WTC11 (cell line): ENCODE measurements around the gene ATXN7. TPM values are rescaled to one million over a fixed set of nuclear protein-coding genes. Genes with fewer than 3 reads are reported as not detected.

Experiments
- ATAC-seq: fragments of 200-7000 bp; cut with Tn5 transposase; 2 replicates; pipeline ENCODE4 v1.10.0; 2021; ENCODE audit warnings: mild to moderate bottlenecking, moderate library complexity
- CTCF ChIA-PET: fragments of 300-600 bp; sonication (Branson Sonifier 250); formaldehyde crosslinking; loops from one replicate; lab custom pipeline; 2021; ENCODE audit warnings: antibody characterized with exemption; lab: Charles Lee
- POLR2A ChIA-PET: fragments of 350-600 bp; sonication (Branson Sonifier 250); formaldehyde crosslinking; loops from one replicate; lab custom pipeline; 2021; ENCODE audit warnings: antibody characterized with exemption; lab: Charles Lee
- DNase-seq: peaks from one replicate; pipeline ENCODE4 v3.0.0; 2021; ENCODE audit warnings: low spot score
- H3K27ac Mint-ChIP-seq: 2 replicates; pipeline ENCODE4 v1.8.0; 2021; ENCODE audit warnings: mixed read lengths
- H3K27me3 Mint-ChIP-seq: 2 replicates; pipeline ENCODE4 v1.8.0; 2021; ENCODE audit warnings: low read depth, mild to moderate bottlenecking, moderate library complexity, mixed read lengths
- H3K36me3 Mint-ChIP-seq: 2 replicates; pipeline ENCODE4 v1.8.0; 2021; ENCODE audit warnings: mixed read lengths
- H3K4me1 Mint-ChIP-seq: 2 replicates; pipeline ENCODE4 v1.8.0; 2022; ENCODE audit warnings: mixed read lengths
- H3K4me3 Mint-ChIP-seq: 2 replicates; pipeline ENCODE4 v1.8.0; 2021; ENCODE audit warnings: mild to moderate bottlenecking, moderate library complexity, mixed read lengths
- H3K9me3 Mint-ChIP-seq: 2 replicates; pipeline ENCODE4 v1.8.0; 2021; ENCODE audit warnings: mixed read lengths
- ATF1 ChIP-seq: sonication (generic); formaldehyde crosslinking; IDR thresholded peaks from 2 replicates; pipeline ENCODE4 v1.8.1; 2023; ENCODE audit warnings: mild to moderate bottlenecking, moderate library complexity, missing genetic modification reagents
- CREM ChIP-seq: sonication (generic); formaldehyde crosslinking; IDR thresholded peaks from 2 replicates; pipeline ENCODE4 v1.8.1; 2022; ENCODE audit warnings: mild to moderate bottlenecking, missing genetic modification reagents, moderate library complexity
- ELF4 ChIP-seq: sonication (generic); formaldehyde crosslinking; IDR thresholded peaks from 2 replicates; pipeline ENCODE4 v1.8.1; 2022; ENCODE audit warnings: low read depth, mild to moderate bottlenecking, moderate library complexity, missing genetic modification reagents
- FOXJ3 ChIP-seq: sonication (generic); formaldehyde crosslinking; IDR thresholded peaks from 2 replicates; pipeline ENCODE4 v1.9.0; 2021; ENCODE audit warnings: missing genetic modification reagents, mild to moderate bottlenecking, borderline replicate concordance
- GRHL2 ChIP-seq: fragments of 250-450 bp; sonication (Bioruptor Pico); IDR thresholded peaks from 2 replicates; pipeline ENCODE4 v1.8.0; 2022; ENCODE audit warnings: mild to moderate bottlenecking, moderate library complexity; ENCODE audit not compliant: insufficient replicate concordance, severe bottlenecking
- GTF2I ChIP-seq: fragments of 250-450 bp; sonication (Bioruptor Pico); conservative IDR thresholded peaks from 2 replicates; pipeline ENCODE4 v1.4.0; 2021; ENCODE audit warnings: mild to moderate bottlenecking
- HMGA2 ChIP-seq: fragments of 250-450 bp; sonication (Bioruptor Pico); IDR thresholded peaks from 2 replicates; pipeline ENCODE4 v1.4.0; 2021; ENCODE audit warnings: mild to moderate bottlenecking, moderate library complexity
- IRF2 ChIP-seq: sonication (generic); formaldehyde crosslinking; IDR thresholded peaks from 2 replicates; pipeline ENCODE4 v1.8.0; 2022; ENCODE audit warnings: low read depth, missing genetic modification reagents, borderline replicate concordance
- JUN ChIP-seq: sonication (generic); formaldehyde crosslinking; IDR thresholded peaks from 2 replicates; pipeline ENCODE4 v1.8.0; 2023; ENCODE audit warnings: mild to moderate bottlenecking, missing genetic modification reagents
- NFATC4 ChIP-seq: fragments of 250-450 bp; sonication (Bioruptor Pico); IDR thresholded peaks from 2 replicates; pipeline ENCODE4 v1.9.0; 2021; ENCODE audit warnings: mild to moderate bottlenecking
- PRRX2 ChIP-seq: fragments of 250-450 bp; sonication (Bioruptor Pico); IDR thresholded peaks from 2 replicates; pipeline ENCODE4 v1.8.0; 2021; ENCODE audit warnings: mild to moderate bottlenecking
- RORB ChIP-seq: fragments of 250-450 bp; sonication (Bioruptor Pico); IDR thresholded peaks from 2 replicates; pipeline ENCODE4 v1.9.0; 2021; ENCODE audit warnings: mild to moderate bottlenecking
- TEAD1 ChIP-seq: sonication (generic); formaldehyde crosslinking; IDR thresholded peaks from 2 replicates; pipeline ENCODE4 v1.8.0; 2022; ENCODE audit warnings: mild to moderate bottlenecking, missing genetic modification reagents
- ZNF396 ChIP-seq: fragments of 250-450 bp; sonication (Bioruptor Pico); IDR thresholded peaks from 2 replicates; pipeline ENCODE4 v1.8.0; 2021; ENCODE audit warnings: mild to moderate bottlenecking, moderate library complexity, borderline replicate concordance
- total RNA-seq: library from RNA; stranded (reverse); gene quantifications from 3 replicates; pipeline ENCODE4 v1.2.3, GENCODE V29; 2021
- TF ChIP-seq, protein P1 (sequence below): sonication (generic); formaldehyde crosslinking; IDR thresholded peaks from 2 replicates; pipeline ENCODE4 v1.8.1; 2022; ENCODE audit warnings: low read depth, mild to moderate bottlenecking, moderate library complexity, missing genetic modification reagents, borderline replicate concordance
- TF ChIP-seq, protein P2 (sequence below): sonication (generic); formaldehyde crosslinking; IDR thresholded peaks from 2 replicates; pipeline ENCODE4 v1.8.1; 2023; ENCODE audit warnings: mild to moderate bottlenecking, missing genetic modification reagents
- TF ChIP-seq, protein P3 (sequence below): sonication (generic); formaldehyde crosslinking; IDR thresholded peaks from 2 replicates; pipeline ENCODE4 v1.8.1; 2022; ENCODE audit warnings: missing genetic modification reagents, borderline replicate concordance
- TF ChIP-seq, protein P4 (sequence below): fragments of 250-450 bp; sonication (Bioruptor Pico); IDR thresholded peaks from 2 replicates; pipeline ENCODE4 v1.9.0; 2021; ENCODE audit warnings: mild to moderate bottlenecking
- TF ChIP-seq, protein P5 (sequence below): sonication (generic); formaldehyde crosslinking; IDR thresholded peaks from 2 replicates; pipeline ENCODE4 v1.8.1; 2023; ENCODE audit warnings: mild to moderate bottlenecking, missing genetic modification reagents, borderline replicate concordance
- TF ChIP-seq, protein P6 (sequence below): fragments of 250-450 bp; sonication (Bioruptor Pico); conservative IDR thresholded peaks from 2 replicates; pipeline ENCODE4 v1.9.0; 2021; ENCODE audit warnings: mild to moderate bottlenecking

ATXN7 gene
- total RNA-seq, 1 experiment from 2014 or later = 11.7 TPM

DNA sequence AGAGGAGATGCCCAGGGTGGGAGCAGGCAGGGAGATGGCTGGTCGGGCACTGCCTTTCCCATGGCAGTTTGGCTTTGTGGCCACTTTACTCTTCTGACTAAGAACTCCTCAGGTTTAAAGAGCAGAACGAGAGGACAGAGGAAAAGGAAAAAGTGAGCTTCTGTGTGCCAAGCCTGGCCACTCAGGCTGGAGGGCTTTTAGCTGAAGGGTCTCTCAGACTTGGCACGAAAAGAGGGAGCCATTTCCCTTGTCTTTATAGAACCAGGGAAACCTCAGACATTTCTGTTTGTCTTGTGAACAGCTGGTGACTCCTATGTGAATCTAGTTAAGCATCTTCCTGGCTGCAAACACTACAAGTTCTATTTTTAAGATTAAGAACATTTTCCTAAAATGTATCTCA is 182.9 kb downstream of the ATXN7 start:
- TF ChIP-seq HMGA2 (CRISPR knock-in tag) = no peak
- DNase-seq (no peak), ATAC-seq (no peak)
- Mint-ChIP-seq H3K27ac (no peak overlapping the region), H3K9me3 (no peaks in the 10 kb centered on the region), H3K27me3 (no peaks in the 10 kb centered on the region), H3K4me3 (no peak overlapping the region), H3K4me1 (peaks cover 29% of the 10 kb centered on the region), H3K36me3 (no peaks in the 10 kb centered on the region)
- ChIA-PET CTCF (no interaction called here), POLR2A (no interaction called here)

DNA sequence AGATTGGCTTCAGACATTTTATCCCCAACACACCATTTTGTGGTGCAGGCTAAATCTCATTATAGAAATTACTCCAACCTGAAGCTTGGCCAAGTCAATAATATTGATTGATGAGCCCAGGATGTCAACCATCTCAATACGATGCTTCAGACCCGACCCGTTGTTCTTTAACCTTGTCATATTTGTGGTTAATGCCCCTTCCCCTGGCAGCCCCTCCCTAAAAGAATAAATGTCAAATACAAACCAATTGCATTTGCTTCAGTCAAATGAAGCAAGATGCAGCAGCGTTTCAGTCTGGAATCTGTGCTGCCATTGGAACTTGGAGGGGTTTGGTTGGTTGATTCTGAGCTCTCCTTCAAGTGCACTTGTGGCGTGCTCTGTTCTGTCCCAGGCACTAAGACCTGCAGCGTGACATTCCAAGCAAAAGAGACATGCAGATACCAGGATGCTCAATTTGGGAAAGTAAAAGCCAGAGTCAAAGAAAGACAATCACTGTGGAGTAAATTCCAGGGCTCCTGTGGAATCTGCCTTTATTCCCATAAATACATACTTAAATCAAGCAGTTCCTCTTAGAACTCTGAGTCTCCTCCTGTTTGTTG is 183.4 kb downstream of the ATXN7 start:
- Mint-ChIP-seq H3K27me3 (no peaks in the 10 kb centered on the region), H3K36me3 (no peaks in the 10 kb centered on the region), H3K9me3 (no peaks in the 10 kb centered on the region), H3K4me1 (peaks cover 29% of the 10 kb centered on the region), H3K27ac (no peak overlapping the region), H3K4me3 (no peak overlapping the region)
- TF ChIP-seq, protein P1, sequence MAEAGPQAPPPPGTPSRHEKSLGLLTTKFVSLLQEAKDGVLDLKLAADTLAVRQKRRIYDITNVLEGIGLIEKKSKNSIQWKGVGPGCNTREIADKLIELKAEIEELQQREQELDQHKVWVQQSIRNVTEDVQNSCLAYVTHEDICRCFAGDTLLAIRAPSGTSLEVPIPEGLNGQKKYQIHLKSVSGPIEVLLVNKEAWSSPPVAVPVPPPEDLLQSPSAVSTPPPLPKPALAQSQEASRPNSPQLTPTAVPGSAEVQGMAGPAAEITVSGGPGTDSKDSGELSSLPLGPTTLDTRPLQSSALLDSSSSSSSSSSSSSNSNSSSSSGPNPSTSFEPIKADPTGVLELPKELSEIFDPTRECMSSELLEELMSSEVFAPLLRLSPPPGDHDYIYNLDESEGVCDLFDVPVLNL (CRISPR knock-in tag) = no peak
- TF ChIP-seq TEAD1 (CRISPR knock-in tag) (no peak), CREM (no peak), GTF2I (CRISPR knock-in tag) (no peak), PRRX2 (no peak), GRHL2 (CRISPR knock-in tag) (no peak), FOXJ3 (no peak), ELF4 (CRISPR knock-in tag) (no peak), ZNF396 (CRISPR knock-in tag) (no peak), JUN (CRISPR knock-in tag) (no peak), IRF2 (CRISPR knock-in tag) (no peak), NFATC4 (CRISPR knock-in tag) (no peak), ATF1 (CRISPR knock-in tag) (no peak), RORB (no peak)
- TF ChIP-seq, protein P2, sequence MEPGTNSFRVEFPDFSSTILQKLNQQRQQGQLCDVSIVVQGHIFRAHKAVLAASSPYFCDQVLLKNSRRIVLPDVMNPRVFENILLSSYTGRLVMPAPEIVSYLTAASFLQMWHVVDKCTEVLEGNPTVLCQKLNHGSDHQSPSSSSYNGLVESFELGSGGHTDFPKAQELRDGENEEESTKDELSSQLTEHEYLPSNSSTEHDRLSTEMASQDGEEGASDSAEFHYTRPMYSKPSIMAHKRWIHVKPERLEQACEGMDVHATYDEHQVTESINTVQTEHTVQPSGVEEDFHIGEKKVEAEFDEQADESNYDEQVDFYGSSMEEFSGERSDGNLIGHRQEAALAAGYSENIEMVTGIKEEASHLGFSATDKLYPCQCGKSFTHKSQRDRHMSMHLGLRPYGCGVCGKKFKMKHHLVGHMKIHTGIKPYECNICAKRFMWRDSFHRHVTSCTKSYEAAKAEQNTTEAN = no peak
- TF ChIP-seq, protein P3, sequence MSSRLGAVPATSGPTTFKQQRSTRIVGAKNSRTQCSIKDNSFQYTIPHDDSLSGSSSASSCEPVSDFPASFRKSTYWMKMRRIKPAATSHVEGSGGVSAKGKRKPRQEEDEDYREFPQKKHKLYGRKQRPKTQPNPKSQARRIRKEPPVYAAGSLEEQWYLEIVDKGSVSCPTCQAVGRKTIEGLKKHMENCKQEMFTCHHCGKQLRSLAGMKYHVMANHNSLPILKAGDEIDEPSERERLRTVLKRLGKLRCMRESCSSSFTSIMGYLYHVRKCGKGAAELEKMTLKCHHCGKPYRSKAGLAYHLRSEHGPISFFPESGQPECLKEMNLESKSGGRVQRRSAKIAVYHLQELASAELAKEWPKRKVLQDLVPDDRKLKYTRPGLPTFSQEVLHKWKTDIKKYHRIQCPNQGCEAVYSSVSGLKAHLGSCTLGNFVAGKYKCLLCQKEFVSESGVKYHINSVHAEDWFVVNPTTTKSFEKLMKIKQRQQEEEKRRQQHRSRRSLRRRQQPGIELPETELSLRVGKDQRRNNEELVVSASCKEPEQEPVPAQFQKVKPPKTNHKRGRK = no peak
- TF ChIP-seq, protein P4, sequence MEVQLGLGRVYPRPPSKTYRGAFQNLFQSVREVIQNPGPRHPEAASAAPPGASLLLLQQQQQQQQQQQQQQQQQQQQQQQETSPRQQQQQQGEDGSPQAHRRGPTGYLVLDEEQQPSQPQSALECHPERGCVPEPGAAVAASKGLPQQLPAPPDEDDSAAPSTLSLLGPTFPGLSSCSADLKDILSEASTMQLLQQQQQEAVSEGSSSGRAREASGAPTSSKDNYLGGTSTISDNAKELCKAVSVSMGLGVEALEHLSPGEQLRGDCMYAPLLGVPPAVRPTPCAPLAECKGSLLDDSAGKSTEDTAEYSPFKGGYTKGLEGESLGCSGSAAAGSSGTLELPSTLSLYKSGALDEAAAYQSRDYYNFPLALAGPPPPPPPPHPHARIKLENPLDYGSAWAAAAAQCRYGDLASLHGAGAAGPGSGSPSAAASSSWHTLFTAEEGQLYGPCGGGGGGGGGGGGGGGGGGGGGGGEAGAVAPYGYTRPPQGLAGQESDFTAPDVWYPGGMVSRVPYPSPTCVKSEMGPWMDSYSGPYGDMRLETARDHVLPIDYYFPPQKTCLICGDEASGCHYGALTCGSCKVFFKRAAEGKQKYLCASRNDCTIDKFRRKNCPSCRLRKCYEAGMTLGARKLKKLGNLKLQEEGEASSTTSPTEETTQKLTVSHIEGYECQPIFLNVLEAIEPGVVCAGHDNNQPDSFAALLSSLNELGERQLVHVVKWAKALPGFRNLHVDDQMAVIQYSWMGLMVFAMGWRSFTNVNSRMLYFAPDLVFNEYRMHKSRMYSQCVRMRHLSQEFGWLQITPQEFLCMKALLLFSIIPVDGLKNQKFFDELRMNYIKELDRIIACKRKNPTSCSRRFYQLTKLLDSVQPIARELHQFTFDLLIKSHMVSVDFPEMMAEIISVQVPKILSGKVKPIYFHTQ = no peak
- TF ChIP-seq, protein P5, sequence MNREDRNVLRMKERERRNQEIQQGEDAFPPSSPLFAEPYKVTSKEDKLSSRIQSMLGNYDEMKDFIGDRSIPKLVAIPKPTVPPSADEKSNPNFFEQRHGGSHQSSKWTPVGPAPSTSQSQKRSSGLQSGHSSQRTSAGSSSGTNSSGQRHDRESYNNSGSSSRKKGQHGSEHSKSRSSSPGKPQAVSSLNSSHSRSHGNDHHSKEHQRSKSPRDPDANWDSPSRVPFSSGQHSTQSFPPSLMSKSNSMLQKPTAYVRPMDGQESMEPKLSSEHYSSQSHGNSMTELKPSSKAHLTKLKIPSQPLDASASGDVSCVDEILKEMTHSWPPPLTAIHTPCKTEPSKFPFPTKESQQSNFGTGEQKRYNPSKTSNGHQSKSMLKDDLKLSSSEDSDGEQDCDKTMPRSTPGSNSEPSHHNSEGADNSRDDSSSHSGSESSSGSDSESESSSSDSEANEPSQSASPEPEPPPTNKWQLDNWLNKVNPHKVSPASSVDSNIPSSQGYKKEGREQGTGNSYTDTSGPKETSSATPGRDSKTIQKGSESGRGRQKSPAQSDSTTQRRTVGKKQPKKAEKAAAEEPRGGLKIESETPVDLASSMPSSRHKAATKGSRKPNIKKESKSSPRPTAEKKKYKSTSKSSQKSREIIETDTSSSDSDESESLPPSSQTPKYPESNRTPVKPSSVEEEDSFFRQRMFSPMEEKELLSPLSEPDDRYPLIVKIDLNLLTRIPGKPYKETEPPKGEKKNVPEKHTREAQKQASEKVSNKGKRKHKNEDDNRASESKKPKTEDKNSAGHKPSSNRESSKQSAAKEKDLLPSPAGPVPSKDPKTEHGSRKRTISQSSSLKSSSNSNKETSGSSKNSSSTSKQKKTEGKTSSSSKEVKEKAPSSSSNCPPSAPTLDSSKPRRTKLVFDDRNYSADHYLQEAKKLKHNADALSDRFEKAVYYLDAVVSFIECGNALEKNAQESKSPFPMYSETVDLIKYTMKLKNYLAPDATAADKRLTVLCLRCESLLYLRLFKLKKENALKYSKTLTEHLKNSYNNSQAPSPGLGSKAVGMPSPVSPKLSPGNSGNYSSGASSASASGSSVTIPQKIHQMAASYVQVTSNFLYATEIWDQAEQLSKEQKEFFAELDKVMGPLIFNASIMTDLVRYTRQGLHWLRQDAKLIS (CRISPR knock-in tag) = no peak
- TF ChIP-seq, protein P6, sequence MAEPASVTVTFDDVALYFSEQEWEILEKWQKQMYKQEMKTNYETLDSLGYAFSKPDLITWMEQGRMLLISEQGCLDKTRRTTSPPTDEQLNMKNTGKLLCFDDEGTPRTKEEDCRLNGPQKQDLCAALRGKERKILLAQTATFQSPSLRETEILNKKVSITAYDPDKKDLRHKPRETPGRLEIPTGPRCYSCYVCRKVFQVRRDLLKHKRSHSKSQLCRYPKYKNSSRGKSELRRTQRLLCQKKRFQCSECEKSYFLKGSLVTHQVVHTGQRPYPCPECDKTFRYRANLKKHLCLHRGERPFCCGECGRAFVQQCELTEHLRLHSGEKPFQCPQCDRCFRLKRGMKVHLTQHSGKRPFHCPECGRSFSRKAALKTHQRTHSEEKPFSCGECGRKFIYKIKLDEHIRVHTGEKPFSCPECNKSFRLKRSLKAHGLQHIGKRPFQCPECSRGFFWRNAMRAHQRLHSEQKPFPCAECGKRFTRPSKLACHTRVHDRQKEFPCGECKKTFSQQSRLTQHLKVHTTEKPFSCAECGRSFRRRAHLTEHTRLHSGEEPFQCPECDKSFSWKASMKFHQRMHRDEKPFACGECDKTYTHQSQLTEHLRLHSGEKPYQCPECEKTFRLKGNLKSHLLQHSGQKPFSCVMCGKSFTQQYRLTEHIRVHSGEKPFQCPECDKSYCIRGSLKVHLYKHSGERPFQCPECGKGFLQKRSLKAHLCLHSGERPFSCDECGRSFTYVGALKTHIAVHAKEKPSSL (CRISPR knock-in tag) = no peak
- DNase-seq (no peak), ATAC-seq (no peak)
- POLR2A ChIA-PET = no interaction called here
- CTCF ChIA-PET = interaction anchor here (1.1 kb wide), 1 partner anchor 17 kb away, joined by 4 read pairs; no protein-coding TSS in a partner anchor
